GM13976 (cell line): Measurements from ENCODE around the gene PRAMEF18.
"Not testable (repeated sequence)": the region's sequence is repeated elsewhere in the genome, so short reads cannot be mapped to it uniquely, and the experiment has no call there.

ENCODE experiments used
- DNase-seq: peaks from one replicate; pipeline ENCODE4 v3.0.0; 2012; ENCODE audit warnings: low spot score
- in situ Hi-C: fragments of 300-500 bp; cut with MboI; formaldehyde crosslinking; loops from one replicate; pipeline ENCODE4 v1.12.0; 2022; ENCODE audit warnings: low sequenced_read_pairs, mixed read lengths, inconsistent platforms; ENCODE audit not compliant: unreplicated experiment

The PRAMEF18 gene

GRCh38 chr1:13225675-13226204 lies at the start of gene PRAMEF18:
Gene PRAMEF18 (minus strand): TSS chr1:13226154. CDS start chr1:13226106, 48 bp downstream.
- DNase-seq = not testable (repeated sequence)
- in situ Hi-C loops = loop anchor here (25.0 kb wide), 1 partner anchor 438 kb away; the partner anchor contains the start of gene PRAMEF1

GRCh38 chr1:13265124-13265523 lies 39.2 kb upstream of the PRAMEF18 start:
- in situ Hi-C loops, DNase-seq: not testable (repeated sequence)

GRCh38 chr1:13253898-13254297 lies 27.9 kb upstream of the PRAMEF18 start, which contains the start of gene PRAMEF5:
Gene PRAMEF5 (plus strand): TSS chr1:13254198. CDS start chr1:13259269, 5,071 bp downstream.
- DNase-seq, in situ Hi-C loops: not testable (repeated sequence)

GRCh38 chr1:13247122-13247521 lies 21.2 kb upstream of the PRAMEF18 start:
- DNase-seq = not testable (repeated sequence)
- in situ Hi-C loops = loop anchor here (25.0 kb wide), 1 partner anchor 460 kb away; the partner anchor contains the start of gene PRAMEF1

- not testable (repeated sequence) for DNase-seq
- in situ Hi-C loops = loop anchor here (25.0 kb wide), 1 partner anchor 459 kb away; the partner anchor contains the start of gene PRAMEF1
These were observed 20.6 kb upstream of the PRAMEF18 start for GRCh38 chr1:13246554-13246871.

GRCh38 chr1:13245841-13246553 lies 20.0 kb upstream of the PRAMEF18 start:
- not testable (repeated sequence) for DNase-seq
- in situ Hi-C loops = loop anchor here (25.0 kb wide), 1 partner anchor 459 kb away; the partner anchor contains the start of gene PRAMEF1

- DNase-seq = not testable (repeated sequence)
- in situ Hi-C loops = loop anchor here (25.0 kb wide), 1 partner anchor 456 kb away; the partner anchor contains the start of gene PRAMEF1
These were observed 17.7 kb upstream of the PRAMEF18 start for GRCh38 chr1:13243536-13244263.

GRCh38 chr1:13239633-13240032 lies 13.7 kb upstream of the PRAMEF18 start:
- in situ Hi-C loops = loop anchor here (25.0 kb wide), 1 partner anchor 452 kb away; the partner anchor contains the start of gene PRAMEF1
- not testable (repeated sequence) for DNase-seq

- in situ Hi-C loops = loop anchor here (25.0 kb wide), 1 partner anchor 450 kb away; the partner anchor contains the start of gene PRAMEF1
- not testable (repeated sequence) for DNase-seq
These were observed 11.6 kb upstream of the PRAMEF18 start for GRCh38 chr1:13237572-13237971.

GRCh38 chr1:13234057-13234456 lies 8.1 kb upstream of the PRAMEF18 start:
- DNase-seq = not testable (repeated sequence)
- in situ Hi-C loops = loop anchor here (25.0 kb wide), 1 partner anchor 447 kb away; the partner anchor contains the start of gene PRAMEF1

- in situ Hi-C loops = loop anchor here (25.0 kb wide), 1 partner anchor 445 kb away; the partner anchor contains the start of gene PRAMEF1
- DNase-seq = not testable (repeated sequence)
These were observed 6.1 kb upstream of the PRAMEF18 start for GRCh38 chr1:13232056-13232455.

GRCh38 chr1:13231061-13231750 lies 5.3 kb upstream of the PRAMEF18 start:
- in situ Hi-C loops = loop anchor here (25.0 kb wide), 1 partner anchor 444 kb away; the partner anchor contains the start of gene PRAMEF1
- DNase-seq = not testable (repeated sequence)

GRCh38 chr1:13230601-13231000 lies 4.6 kb upstream of the PRAMEF18 start:
- in situ Hi-C loops = loop anchor here (25.0 kb wide), 1 partner anchor 443 kb away; the partner anchor contains the start of gene PRAMEF1
- not testable (repeated sequence) for DNase-seq

- in situ Hi-C loops = loop anchor here (25.0 kb wide), 1 partner anchor 443 kb away; the partner anchor contains the start of gene PRAMEF1
- not testable (repeated sequence) for DNase-seq
These were observed 4.1 kb upstream of the PRAMEF18 start for GRCh38 chr1:13230096-13230495.
